A204.1 (cell line): Measurements from ENCODE around the gene GALNT18.
"Not testable (repeated sequence)": the region's sequence is repeated elsewhere in the genome, so short reads cannot be mapped to it uniquely, and the experiment has no call there.

Experiments used
- FAIRE-seq: peaks from 2 replicates; lab custom pipeline; 2012; peaks lifted over from hg19 to GRCh38; lab: Jason Lieb, UNC

GALNT18 gene

DNA sequence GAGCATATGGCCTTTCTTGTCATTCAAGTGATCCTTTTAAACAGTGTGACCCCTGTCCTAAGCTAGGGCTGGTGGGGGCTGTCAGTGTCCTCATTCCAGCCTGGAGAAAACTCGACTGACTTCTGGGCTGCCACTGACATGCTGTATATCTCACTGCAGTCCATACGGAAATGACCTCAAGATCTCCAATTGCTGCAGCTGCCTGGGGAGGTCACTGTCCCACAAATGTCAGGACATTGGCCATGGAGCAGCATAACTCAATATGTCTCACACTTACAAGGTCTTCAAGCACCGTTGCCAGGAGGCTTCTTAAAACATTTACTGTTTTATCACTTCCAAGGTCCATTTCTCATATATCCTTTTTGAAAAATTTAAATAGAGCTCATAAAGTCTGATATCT is 240.9 kb downstream of the GALNT18 start:
- FAIRE-seq: no peak

- no peak for FAIRE-seq
Observed at GRCh38 chr11:11380340-11380739, 241.5 kb downstream of the GALNT18 start.

- FAIRE-seq: no peak
Observed at GRCh38 chr11:11379661-11380060, 242.1 kb downstream of the GALNT18 start.

- no peak for FAIRE-seq
Observed at GRCh38 chr11:11378184-11378940, 243.4 kb downstream of the GALNT18 start.

GRCh38 chr11:11374358-11375148 is 247.3 kb downstream of the GALNT18 start:
- no peak for FAIRE-seq

GRCh38 chr11:11373934-11374333 is 247.9 kb downstream of the GALNT18 start:
- FAIRE-seq: no peak

DNA sequence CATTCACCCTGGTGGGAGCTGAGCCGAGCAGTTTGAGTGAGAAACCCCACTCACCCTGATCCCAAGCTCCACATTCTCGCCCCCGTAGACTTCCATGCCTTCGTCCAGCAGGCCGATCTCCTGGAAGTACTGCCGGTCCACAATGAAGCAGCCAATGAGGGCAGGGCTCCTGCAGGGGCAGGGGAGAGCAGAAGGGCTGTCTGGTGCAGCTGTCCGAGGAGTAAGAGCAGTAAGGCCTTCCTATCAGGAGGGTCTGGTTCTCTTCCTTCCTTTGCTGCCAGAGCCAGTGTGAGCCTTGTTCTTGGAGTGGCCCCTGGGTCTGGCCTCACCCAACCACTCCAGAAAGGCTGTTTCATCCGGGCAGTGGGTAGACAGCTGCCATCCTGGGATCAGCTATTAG is 249.3 kb downstream of the GALNT18 start:
- FAIRE-seq: no peak

- no peak for FAIRE-seq
Observed at GRCh38 chr11:11370962-11371303, 250.9 kb downstream of the GALNT18 start.

DNA sequence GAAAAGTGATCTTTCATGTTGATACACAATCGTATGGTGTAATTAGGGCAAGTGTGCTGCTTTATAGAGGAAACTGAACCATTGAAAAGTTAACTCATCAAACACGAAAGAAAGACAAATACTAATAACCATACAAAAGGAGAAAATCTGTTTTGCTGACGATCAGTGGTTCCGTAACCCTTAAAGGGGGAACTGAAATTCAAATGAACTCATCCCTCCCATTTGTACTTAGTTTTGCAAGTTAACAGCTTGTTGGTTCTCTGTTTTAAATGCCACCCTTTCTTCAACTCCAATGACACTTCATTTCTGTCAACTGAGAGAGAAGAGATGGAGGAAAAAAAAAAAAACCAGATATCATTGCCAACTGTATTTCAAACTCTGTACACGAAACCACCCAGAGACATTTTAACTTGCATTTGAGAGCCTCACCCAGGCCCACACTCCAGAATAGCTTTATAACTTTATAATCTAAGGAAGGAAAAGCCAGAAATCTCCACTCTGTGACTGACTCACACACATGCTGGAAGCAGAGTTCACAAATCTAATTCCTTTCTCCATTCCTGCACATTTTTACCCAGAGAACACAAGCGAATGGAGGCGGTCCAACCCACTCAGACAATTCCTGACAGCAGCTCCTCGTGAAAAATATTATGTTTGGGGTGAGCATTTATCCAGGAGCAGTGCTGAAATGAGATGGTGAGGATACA is 251.4 kb downstream of the GALNT18 start:
- no peak for FAIRE-seq

DNA sequence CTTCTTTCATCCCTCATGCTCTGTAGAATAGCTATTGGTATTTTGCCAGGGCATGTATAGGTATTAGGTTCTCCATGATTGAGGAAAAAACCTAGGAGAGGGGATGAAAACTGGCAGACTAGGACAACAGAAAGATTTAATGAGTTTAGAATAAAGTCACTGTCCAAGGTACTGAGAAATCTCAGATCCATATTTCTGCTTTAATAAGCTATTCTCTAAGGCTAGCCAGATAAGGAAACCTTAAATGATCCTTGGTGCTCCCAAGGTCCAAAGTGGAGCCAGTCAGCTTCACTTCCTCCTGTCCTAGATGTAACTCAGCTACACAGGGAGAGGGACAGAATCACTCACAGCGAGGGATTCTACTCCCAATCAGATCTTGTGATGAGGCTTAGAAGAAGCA is 255.0 kb downstream of the GALNT18 start:
- FAIRE-seq: no peak

DNA sequence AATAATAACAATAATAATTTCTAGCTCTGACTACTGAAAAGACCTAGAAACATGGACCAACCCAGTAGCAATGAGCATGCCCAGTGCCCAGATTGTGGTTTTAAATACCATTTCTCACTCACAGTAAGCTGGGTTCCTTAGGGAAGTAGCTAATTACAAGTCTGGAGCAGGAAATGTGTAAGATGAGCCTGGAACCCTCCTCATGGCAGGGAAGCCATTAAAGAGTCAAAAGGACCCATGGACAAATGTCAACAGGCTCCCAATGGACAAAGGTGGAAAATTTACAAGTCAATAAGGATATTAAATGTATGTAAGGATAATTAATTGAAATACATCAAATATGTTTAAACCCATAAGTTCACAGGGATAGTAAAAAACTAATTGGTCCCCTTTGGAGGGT is 258.1 kb downstream of the GALNT18 start:
- no peak for FAIRE-seq

DNA sequence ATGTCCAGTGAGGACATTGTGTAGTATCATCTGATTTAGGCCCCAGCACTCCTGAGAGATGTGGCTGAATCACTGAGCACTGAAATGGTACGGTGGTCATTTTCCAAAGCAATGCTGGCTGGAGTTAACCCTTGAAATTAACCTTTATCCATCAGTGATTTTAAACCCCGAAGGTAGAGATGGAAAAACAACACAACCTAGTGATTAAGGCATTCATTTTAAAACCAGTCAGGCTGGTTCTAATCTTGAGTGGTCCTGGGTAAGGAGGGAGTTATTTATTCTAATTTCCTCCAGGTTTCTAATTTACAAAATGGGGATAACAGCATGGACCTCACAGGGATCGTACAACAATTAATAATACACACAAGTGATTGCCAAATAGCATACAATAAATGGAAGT is 262.2 kb downstream of the GALNT18 start:
- no peak for FAIRE-seq

GRCh38 chr11:11356842-11357241 is 265.0 kb downstream of the GALNT18 start:
- FAIRE-seq: no peak

- FAIRE-seq: not testable (repeated sequence)
Observed at GRCh38 chr11:11352878-11353277, 268.9 kb downstream of the GALNT18 start, which contains the start of gene CSNK2A3. Gene CSNK2A3, minus strand, starts transcription at chr11:11353250. Its CDS starts 131 bp downstream, at chr11:11353119.

DNA sequence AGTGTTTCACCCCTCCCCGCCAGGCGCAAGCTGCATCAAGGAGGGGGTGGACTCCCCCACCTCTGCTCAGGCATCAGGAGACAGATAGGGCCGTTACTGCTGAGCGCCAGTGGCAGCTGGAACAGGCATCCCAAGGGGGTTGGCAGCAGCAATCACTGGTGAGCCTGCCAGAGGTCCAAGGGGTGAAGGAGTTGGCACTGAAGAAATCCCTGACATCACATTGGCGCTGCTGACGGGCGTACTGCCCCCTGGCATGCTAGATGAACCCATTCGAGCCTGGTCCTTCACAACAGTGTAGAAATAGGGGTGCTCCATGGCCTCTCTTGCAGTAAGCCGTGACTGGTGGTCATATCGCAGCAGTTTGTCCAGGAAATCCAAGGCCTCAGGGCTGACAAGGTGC is 270.0 kb downstream of the GALNT18 start:
- FAIRE-seq: not testable (repeated sequence)

DNA sequence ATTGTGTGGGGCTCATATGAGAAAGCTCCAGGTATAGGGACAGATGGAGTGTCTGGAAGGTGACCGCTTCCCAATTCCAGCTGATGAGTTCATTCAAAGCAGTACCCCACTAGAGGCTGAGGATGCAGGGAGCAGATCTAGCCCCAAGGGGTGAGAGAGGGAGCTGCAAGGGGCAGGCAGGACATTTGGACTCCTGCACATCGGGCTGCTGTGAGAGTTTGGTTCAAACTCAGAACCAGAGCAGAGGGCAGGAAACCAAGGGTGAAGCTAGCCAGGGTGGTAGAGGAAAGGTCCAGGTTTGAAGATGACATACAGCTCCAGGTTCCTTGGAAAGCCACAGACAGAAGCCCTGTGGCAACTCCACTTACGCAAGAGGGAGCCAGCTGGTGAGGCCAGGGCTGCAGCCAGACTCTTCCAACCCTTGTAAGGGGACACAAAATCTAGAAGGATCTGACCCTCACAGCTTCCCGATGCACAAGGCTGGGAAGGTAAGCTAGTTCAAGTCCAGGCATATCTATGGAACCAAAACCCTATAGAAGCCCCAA is 270.7 kb downstream of the GALNT18 start:
- no peak for FAIRE-seq

DNA sequence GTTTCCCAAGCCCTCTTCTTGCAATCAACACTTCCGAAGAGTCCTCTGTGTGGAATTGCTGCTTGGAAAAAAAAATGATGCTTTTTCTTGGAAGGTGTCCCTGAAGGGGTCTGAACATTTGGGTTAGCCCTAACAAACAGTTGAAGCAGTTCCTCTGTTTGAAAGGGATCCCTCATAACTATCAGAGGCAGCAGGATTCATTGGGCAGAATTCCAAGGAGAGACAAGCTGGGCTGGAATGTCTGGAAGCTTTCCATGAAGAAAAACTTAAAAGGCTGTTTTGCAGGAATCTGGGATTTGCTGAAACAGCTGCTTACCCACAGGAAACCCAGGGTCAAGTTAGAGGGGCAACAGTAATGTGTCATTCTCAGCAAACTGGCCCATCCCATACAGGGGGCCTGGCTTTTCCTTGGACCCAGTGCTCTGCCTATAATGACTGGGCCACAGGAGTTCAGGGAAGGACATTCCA is 271.9 kb downstream of the GALNT18 start:
- FAIRE-seq: no peak

- no peak for FAIRE-seq
Observed at GRCh38 chr11:11349106-11349825, 272.5 kb downstream of the GALNT18 start.

GRCh38 chr11:11348303-11348702 is 273.5 kb downstream of the GALNT18 start:
- FAIRE-seq: no peak

DNA sequence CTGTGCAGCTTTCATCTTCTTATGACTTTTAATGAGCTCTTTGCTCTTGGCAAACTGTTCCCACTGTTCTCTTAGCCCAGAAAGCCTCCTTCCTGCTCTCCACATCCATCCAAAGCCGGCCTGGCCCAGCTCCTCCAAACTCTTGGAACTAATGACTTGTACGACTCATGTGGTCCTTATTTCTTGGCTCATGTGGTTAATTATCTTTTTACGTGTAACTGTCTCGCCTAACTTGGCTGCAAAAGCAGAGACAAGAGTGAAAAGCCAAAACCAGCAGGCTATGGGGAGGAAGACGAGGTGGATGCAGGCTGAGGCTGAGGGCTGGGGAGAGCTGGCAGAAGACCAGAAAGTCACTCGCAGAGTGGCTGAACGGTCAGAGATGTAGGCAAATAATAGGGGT is 274.2 kb downstream of the GALNT18 start:
- FAIRE-seq: no peak

DNA sequence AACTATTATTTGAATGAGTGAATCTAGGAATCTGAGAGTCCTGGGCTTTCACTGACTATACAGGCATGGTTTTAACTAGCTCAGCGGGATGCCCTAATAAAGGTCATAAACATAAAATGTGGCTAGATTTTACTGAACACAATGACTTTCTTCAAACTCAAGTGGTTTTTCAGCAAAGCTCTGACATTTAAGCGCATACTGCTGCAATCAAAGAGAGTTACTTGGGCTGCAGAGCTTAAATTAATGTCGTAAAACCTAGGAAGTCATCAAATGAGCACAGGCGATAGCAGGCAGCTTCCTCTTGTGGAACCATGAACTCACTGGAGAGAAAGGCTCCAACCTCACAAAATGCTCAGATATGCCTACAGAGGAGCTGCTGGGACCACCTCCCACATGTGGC is 275.5 kb downstream of the GALNT18 start:
- FAIRE-seq: no peak

DNA sequence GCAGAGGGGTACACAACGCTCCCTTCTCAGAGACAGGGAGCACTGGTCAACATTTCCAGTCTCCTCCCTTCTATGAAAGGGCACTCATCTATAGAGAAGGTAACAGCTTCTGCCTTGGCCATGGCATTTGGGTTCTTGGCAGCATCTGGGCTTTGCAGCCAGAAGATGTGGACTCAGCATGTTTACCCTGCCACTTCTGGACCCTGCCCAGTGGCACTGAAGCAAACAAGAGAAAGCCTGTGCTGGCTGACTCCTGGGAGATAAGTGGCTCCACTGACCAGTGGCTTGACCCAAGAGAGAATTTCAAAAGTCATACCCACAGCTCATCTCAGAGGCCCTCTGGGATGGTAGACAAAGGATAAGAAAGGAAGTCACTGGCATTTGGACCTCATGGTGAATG is 276.7 kb downstream of the GALNT18 start:
- FAIRE-seq: no peak
